AG09309 (cell line): ENCODE measurements around the gene SCAPER.

ENCODE experiments used
- DNase-seq: peaks from one replicate; pipeline ENCODE4 v3.0.0-alpha.2; 2010; ENCODE audit warnings: low read depth
- H3K4me3 ChIP-seq: 2 replicates; pipeline ENCODE4 v1.5.1; 2011; ENCODE audit warnings: mild to moderate bottlenecking, low read depth, low read length, moderate library complexity; ENCODE audit not compliant: control insufficient read depth
- TF ChIP-seq, protein P1 (sequence below): IDR thresholded peaks from 2 replicates; pipeline ENCODE4 v1.5.1; 2011; ENCODE audit warnings: mild to moderate bottlenecking, low read depth, low read length, inconsistent platforms; ENCODE audit not compliant: insufficient read depth, control insufficient read depth; ENCODE audit errors: missing control alignments

SCAPER gene

DNA sequence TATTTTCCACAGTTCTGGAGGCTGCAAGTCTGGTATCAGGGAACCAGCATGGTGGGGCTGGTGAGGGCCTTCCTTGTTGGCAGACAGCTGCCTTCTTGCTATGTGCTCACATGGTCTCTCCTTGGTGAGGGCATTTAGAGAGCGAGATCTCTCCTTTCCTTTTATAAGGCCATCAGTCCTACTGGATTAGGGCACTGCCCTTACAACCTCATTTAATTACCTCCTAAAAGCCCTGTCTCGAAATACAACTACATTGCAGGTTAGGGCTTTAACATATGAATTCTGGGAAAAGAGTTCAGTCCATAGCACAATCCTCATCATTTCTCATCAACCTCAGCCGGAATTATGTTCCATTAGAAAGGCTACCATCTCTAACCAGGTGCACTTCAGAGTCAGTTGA lies 546.7 kb downstream of the SCAPER start:
- no peak for DNase-seq
- no peak overlapping the region for H3K4me3 ChIP-seq
- TF ChIP-seq, protein P1, sequence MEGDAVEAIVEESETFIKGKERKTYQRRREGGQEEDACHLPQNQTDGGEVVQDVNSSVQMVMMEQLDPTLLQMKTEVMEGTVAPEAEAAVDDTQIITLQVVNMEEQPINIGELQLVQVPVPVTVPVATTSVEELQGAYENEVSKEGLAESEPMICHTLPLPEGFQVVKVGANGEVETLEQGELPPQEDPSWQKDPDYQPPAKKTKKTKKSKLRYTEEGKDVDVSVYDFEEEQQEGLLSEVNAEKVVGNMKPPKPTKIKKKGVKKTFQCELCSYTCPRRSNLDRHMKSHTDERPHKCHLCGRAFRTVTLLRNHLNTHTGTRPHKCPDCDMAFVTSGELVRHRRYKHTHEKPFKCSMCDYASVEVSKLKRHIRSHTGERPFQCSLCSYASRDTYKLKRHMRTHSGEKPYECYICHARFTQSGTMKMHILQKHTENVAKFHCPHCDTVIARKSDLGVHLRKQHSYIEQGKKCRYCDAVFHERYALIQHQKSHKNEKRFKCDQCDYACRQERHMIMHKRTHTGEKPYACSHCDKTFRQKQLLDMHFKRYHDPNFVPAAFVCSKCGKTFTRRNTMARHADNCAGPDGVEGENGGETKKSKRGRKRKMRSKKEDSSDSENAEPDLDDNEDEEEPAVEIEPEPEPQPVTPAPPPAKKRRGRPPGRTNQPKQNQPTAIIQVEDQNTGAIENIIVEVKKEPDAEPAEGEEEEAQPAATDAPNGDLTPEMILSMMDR, result no peak

DNA sequence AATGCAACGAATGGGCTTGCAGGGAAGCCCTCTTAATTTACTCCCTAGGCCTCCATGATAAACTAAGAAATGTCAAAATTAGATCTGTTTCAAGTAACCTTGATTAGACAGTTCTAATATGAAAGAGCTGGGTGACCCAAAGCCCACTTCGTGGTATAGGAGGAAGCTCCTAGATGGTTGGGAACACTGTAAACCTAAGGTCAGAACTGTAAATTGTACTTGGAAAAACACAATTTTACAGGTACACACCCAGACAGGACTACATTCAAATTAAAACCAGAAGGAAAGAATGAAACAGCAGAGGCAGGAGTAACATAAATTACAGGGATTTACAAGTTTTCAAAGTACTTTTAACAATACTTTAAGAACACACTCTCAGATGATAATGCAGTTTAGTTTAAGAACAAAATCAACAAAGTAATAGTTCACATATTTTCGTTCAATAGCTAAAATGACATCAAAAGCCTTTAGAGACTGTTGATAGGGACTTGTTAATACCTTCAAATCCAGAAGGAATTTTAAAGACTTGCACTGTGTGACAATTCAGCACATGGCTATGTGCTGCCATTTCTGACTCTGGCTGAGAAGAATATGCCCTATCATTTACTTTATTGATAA lies 550.2 kb downstream of the SCAPER start:
- H3K4me3 ChIP-seq, result no peak overlapping the region

DNA sequence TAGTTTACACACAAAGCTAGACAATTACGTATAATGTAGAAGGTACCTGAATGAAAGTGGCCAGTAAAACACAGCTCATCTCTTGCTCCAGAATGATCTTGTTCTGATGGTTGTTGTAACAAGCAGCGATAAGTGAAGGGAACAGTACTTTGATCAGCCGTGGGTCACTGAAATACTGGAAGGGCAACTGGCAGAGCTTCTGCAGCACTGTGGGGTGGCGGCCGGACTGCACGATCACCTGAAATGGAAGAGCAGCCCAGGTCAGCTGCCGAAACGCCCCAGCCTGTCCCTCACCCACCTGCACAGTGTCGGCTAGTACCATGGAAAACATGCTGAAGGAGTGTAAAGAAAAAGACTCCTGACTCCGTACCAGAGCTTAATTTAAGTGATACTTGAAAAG lies 551.2 kb downstream of the SCAPER start:
- TF ChIP-seq, protein P1, result no peak
- H3K4me3 ChIP-seq, result no peak overlapping the region
- no peak for DNase-seq

More for the DNA sequence above, 550.2 kb downstream of the SCAPER start:
- no peak for DNase-seq
- TF ChIP-seq, protein P1, result no peak

DNA sequence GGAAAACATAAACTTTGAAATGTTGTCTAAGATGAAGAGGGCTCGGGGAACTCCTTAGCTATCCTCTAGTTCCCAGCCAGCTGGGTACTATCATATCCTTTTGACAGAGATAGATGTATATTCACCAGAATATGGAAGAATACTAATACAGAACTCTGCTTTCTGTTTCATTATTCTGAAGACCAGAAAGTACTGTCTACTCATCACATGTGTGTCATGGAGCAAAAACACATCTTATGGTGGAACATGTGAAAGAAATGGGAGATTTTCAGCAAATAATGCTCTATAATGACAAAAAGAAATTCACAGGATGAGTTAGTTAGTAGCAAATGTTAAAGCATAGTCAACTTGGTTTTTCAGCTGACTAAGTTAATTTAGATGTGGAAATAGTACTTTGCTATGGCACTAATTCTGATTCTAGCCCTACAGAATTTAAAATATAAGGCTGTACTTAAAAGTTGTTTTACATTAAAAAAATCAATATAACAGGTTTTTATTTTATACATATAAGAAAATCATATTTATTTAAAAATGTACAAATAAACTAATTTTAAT lies 552.0 kb downstream of the SCAPER start:
- TF ChIP-seq, protein P1, result no peak
- no peak for DNase-seq
- H3K4me3 ChIP-seq, result no peak overlapping the region

DNA sequence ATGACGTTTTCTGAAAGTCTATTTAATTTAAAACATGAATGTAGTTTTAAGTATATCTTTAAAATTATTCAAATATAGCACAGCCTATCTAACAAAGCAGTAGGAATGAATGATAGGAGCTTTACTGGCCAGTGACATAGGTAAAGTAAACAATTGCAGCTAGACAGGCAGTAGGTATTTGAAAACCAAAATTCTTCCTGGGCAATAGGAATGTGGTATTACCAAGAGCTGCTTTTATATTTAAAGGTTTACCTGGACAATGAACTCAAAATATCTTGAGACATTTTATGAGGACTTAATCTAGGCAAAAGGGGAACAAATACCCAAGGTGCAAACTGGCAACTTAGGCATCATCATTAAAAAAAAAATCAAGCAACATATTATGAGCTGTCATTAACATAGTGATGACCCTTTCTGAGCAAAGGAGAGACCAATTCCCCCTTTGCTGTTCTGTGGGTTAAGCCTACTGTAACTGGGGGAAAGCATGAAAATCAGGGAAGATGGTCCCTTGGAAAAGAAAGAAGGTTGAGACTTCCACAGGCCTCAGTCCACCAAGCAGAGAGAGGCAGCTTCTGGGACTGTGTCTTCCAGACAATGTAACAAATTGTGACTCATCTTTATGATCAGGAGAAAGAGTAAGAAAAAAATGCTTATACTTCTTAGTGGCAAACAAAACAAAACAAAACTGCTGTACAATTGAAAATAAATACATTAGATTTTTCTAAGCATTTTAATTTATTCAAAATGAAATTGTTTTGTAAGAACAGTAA lies 555.7 kb downstream of the SCAPER start:
- no peak overlapping the region for H3K4me3 ChIP-seq
- TF ChIP-seq, protein P1, result no peak
- no peak for DNase-seq

DNA sequence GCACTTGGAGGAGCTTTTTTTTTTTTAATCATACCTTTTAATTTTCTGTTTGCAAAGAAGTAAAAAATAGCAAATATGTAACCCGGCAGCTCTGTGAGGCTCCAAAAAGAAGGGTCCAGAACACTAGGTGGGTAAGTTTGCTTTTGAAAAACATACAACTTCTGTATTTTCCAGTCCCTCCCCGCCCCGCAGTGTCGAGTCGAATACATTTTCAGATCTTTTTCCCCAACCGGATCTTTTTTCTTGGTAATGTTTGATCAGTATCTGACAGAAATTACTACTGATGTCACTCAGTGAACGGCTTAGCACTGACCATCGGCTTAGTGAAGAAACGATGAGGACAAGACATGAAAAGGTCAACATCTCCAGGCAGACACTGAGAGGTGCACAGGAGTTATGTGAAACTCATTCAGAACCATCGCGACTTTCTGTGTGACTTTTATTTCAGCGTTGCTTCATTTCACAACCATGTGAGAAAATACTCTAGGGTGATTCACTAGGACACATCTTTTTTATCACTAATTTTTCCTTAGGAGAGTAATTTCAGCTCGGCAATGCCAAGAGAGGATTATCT lies 557.6 kb downstream of the SCAPER start:
- DNase-seq, result no peak
- TF ChIP-seq, protein P1, result no peak
- H3K4me3 ChIP-seq, result no peak overlapping the region
